HUES48 (cell line): ENCODE data around the gene ZXDC.

Experiments used
- H3K27ac ChIP-seq: one replicate; pipeline ENCODE4 v1.7.0; 2013; ENCODE audit warnings: low read depth, low read length, inconsistent platforms
- H3K27me3 ChIP-seq: 2 replicates; pipeline ENCODE4 v1.6.1; 2013; ENCODE audit warnings: mild to moderate bottlenecking, low read length; ENCODE audit not compliant: control insufficient read depth, insufficient read depth
- H3K36me3 ChIP-seq: 2 replicates; pipeline ENCODE4 v1.6.1; 2013; ENCODE audit warnings: low read length; ENCODE audit not compliant: control insufficient read depth, insufficient read depth
- H3K4me1 ChIP-seq: 2 replicates; pipeline ENCODE4 v1.6.1; 2013; ENCODE audit warnings: mild to moderate bottlenecking, low read length; ENCODE audit not compliant: control insufficient read depth, insufficient read depth
- H3K4me3 ChIP-seq: 2 replicates; pipeline ENCODE4 v1.5.1; 2013; ENCODE audit warnings: mild to moderate bottlenecking, low read depth, low read length
- H3K9ac ChIP-seq: 2 replicates; pipeline ENCODE4 v1.6.1; 2013; ENCODE audit warnings: mild to moderate bottlenecking, low read depth, low read length, moderate library complexity
- H3K9me3 ChIP-seq: 2 replicates; pipeline ENCODE4 v1.6.1; 2013; ENCODE audit warnings: low read length; ENCODE audit not compliant: control insufficient read depth, insufficient read depth

Gene ZXDC

GRCh38 chr3:126475413-126476114 lies at the start of gene ZXDC:
Gene ZXDC (minus strand): TSS chr3:126475891. CDS start chr3:126475865, 26 bp downstream.
- peak within 1 kb of the TSS; percentile 85 for H3K9ac ChIP-seq
- H3K4me3 ChIP-seq = peak within 1 kb of the TSS; percentile 85
- peaks cover 23% of the 10 kb centered on the region for H3K4me1 ChIP-seq

GRCh38 chr3:126525091-126525852 lies 49.6 kb upstream of the ZXDC start:
- Histone ChIP-seq H3K4me3 (no peak overlapping the region), H3K27me3 (peaks cover 14% of the 10 kb centered on the region), H3K27ac (no peak overlapping the region), H3K36me3 (no peaks in the 10 kb centered on the region), H3K9me3 (no peaks in the 10 kb centered on the region), H3K9ac (no peak overlapping the region), H3K4me1 (no peaks in the 10 kb centered on the region; the same call in 1 of the 2 replicates)

More at GRCh38 chr3:126475413-126476114, at the start of gene ZXDC:
- no peaks in the 10 kb centered on the region for H3K9me3 ChIP-seq
- H3K27ac ChIP-seq = peak within 1 kb of the TSS; percentile 79
- H3K27me3 ChIP-seq = no peaks in the 10 kb centered on the region
- H3K36me3 ChIP-seq = peaks cover 18% of the 10 kb centered on the region

GRCh38 chr3:126524429-126524988 lies 48.8 kb upstream of the ZXDC start:
- no peak overlapping the region for H3K27ac ChIP-seq
- H3K9ac ChIP-seq = no peak overlapping the region
- H3K27me3 ChIP-seq = peaks cover 14% of the 10 kb centered on the region
- H3K4me1 ChIP-seq = no peaks in the 10 kb centered on the region; the same call in 1 of the 2 replicates
- no peaks in the 10 kb centered on the region for H3K36me3 ChIP-seq
- peak overlapping the region; percentile 68 for H3K4me3 ChIP-seq
- no peaks in the 10 kb centered on the region for H3K9me3 ChIP-seq

- Histone ChIP-seq H3K9me3 (no peaks in the 10 kb centered on the region), H3K4me1 (no peaks in the 10 kb centered on the region; the same call in 1 of the 2 replicates), H3K27ac (no peak within 1 kb of the TSS), H3K36me3 (no peaks in the 10 kb centered on the region), H3K4me3 (peak within 1 kb of the TSS; percentile 68), H3K27me3 (peaks cover 14% of the 10 kb centered on the region), H3K9ac (no peak within 1 kb of the TSS)
These were observed 48.2 kb upstream of the ZXDC start, which contains the start of gene CHST13 for GRCh38 chr3:126523745-126524428. Gene CHST13 (plus strand): TSS chr3:126524155. CDS start chr3:126524333, 178 bp downstream.

- H3K4me1 ChIP-seq = no peaks in the 10 kb centered on the region; the same call in 1 of the 2 replicates
- no peaks in the 10 kb centered on the region for H3K9me3 ChIP-seq
- H3K27me3 ChIP-seq = peaks cover 14% of the 10 kb centered on the region
- H3K4me3 ChIP-seq = no peak overlapping the region
- no peak overlapping the region for H3K27ac ChIP-seq
- no peaks in the 10 kb centered on the region for H3K36me3 ChIP-seq
- H3K9ac ChIP-seq = no peak overlapping the region
These were observed 46.7 kb upstream of the ZXDC start for GRCh38 chr3:126522363-126522788.

- no peaks in the 10 kb centered on the region for H3K36me3 ChIP-seq
- no peak overlapping the region for H3K4me3 ChIP-seq
- no peaks in the 10 kb centered on the region for H3K9me3 ChIP-seq
- H3K9ac ChIP-seq = no peak overlapping the region
- no peaks in the 10 kb centered on the region; the same call in 1 of the 2 replicates for H3K4me1 ChIP-seq
- peaks cover 14% of the 10 kb centered on the region for H3K27me3 ChIP-seq
- no peak overlapping the region for H3K27ac ChIP-seq
These were observed 45.6 kb upstream of the ZXDC start for GRCh38 chr3:126521122-126521891.

- H3K27me3 ChIP-seq = peaks cover 14% of the 10 kb centered on the region
- H3K4me3 ChIP-seq = no peak overlapping the region
- H3K27ac ChIP-seq = no peak overlapping the region
- H3K36me3 ChIP-seq = no peaks in the 10 kb centered on the region
- H3K9ac ChIP-seq = no peak overlapping the region
- no peaks in the 10 kb centered on the region for H3K9me3 ChIP-seq
- no peaks in the 10 kb centered on the region; the same call in 1 of the 2 replicates for H3K4me1 ChIP-seq
These were observed 44.1 kb upstream of the ZXDC start for GRCh38 chr3:126519506-126520455.

- no peaks in the 10 kb centered on the region for H3K9me3 ChIP-seq
- H3K4me3 ChIP-seq = no peak overlapping the region
- H3K27ac ChIP-seq = no peak overlapping the region
- no peaks in the 10 kb centered on the region for H3K36me3 ChIP-seq
- no peak overlapping the region for H3K9ac ChIP-seq
- no peaks in the 10 kb centered on the region; the same call in 1 of the 2 replicates for H3K4me1 ChIP-seq
- peaks cover 14% of the 10 kb centered on the region for H3K27me3 ChIP-seq
These were observed 43.1 kb upstream of the ZXDC start for GRCh38 chr3:126518779-126519177.

GRCh38 chr3:126517986-126518778 lies 42.5 kb upstream of the ZXDC start:
- Histone ChIP-seq H3K27ac (no peak overlapping the region), H3K36me3 (no peaks in the 10 kb centered on the region), H3K27me3 (peaks cover 9% of the 10 kb centered on the region), H3K4me1 (no peaks in the 10 kb centered on the region), H3K9me3 (no peaks in the 10 kb centered on the region), H3K9ac (no peak overlapping the region), H3K4me3 (no peak overlapping the region)
